Measurements from ENCODE around the gene SIN3A. TPM values are rescaled to one million over a fixed set of nuclear protein-coding genes. Genes with fewer than 3 reads are reported as not detected.

Gene SIN3A
- total and polyA plus RNA-seq, 4 donors: 6.8 to 21.9 (median 13.3) TPM

- WGBS: 95% methylated on average over 4 of the region's 4 CpGs
- no peak for TF ChIP-seq HNF4G (IDR thresholded peaks at IDR 0.05)
- no peak for TF ChIP-seq SP1 (IDR thresholded peaks at IDR 0.05)
- no peak for TF ChIP-seq JUND (IDR thresholded peaks at IDR 0.05)
- no peak for TF ChIP-seq ZBTB33 (IDR thresholded peaks at IDR 0.05)
- TF ChIP-seq FOXA1 (IDR thresholded peaks at IDR 0.05): no peak
- TF ChIP-seq RXRA (IDR thresholded peaks at IDR 0.05): no peak
- TF ChIP-seq HNF4A (conservative IDR thresholded peaks at IDR 0.05): no peak
- TF ChIP-seq YY1 (IDR thresholded peaks at IDR 0.05): no peak
- no peak for TF ChIP-seq GABPA (IDR thresholded peaks at IDR 0.05 in 1 of 2, conservative IDR thresholded peaks at IDR 0.05 in 1 of 2)
- TF ChIP-seq FOXA2 (IDR thresholded peaks at IDR 0.05): no peak
- no peak for TF ChIP-seq MAX (IDR thresholded peaks at IDR 0.05)
- no peak for TF ChIP-seq RAD21 (IDR thresholded peaks at IDR 0.05)
- no peak for TF ChIP-seq TAF1 (conservative IDR thresholded peaks at IDR 0.05)
- no peak for TF ChIP-seq EGR1 (IDR thresholded peaks at IDR 0.05; ENCODE audit: low read depth in 2 of 2)
- no peak for TF ChIP-seq REST (IDR thresholded peaks at IDR 0.05)
- TF ChIP-seq NR2F2 (IDR thresholded peaks at IDR 0.05): no peak
- no peak for TF ChIP-seq ATF3 (IDR thresholded peaks at IDR 0.05)
- no peak for TF ChIP-seq CTCF (IDR thresholded peaks at IDR 0.05; ENCODE audit: low read depth, low read length, missing input control)
- no peak for DNase-seq (ENCODE audit: low spot score)
Measured at GRCh38 chr15:75437721-75438120, 13.8 kb downstream of the SIN3A start.

More at GRCh38 chr15:75437721-75438120, 13.8 kb downstream of the SIN3A start:
- H3K4me1 ChIP-seq (ENCODE audit: control insufficient read depth in 4 of 4, insufficient read depth in 4 of 4, low read length in 3 of 4): peaks cover 0 to 2% (median 0%) of the 10 kb centered on the region in 4 donors
- H3K4me3 ChIP-seq (ENCODE audit: low read depth in 1 of 3, low read length in 3 of 3): no peak overlapping the region
- no peaks in the 10 kb centered on the region for H3K27me3 ChIP-seq (ENCODE audit: control insufficient read depth in 4 of 4, insufficient read depth in 4 of 4, low read length in 3 of 4)
- H3K36me3 ChIP-seq (ENCODE audit: control insufficient read depth in 4 of 4, insufficient read depth in 3 of 4, low read depth in 1 of 4, low read length in 3 of 4): peaks cover 0 to 2% (median 2%) of the 10 kb centered on the region in 4 donors
- no peaks in the 10 kb centered on the region for H3K9me3 ChIP-seq (ENCODE audit: control insufficient read depth in 4 of 4, low read length in 3 of 4)
- no peak overlapping the region for H3K9ac ChIP-seq (ENCODE audit: low read depth in 1 of 2, low read length in 2 of 2)
- H3K27ac ChIP-seq (ENCODE audit: low read depth in 1 of 2, low read length in 2 of 2): no peak overlapping the region
